H1 (cell line): Measurements from ENCODE around the gene GRID2. TPM values are rescaled to one million over a fixed set of nuclear protein-coding genes. Genes with fewer than 3 reads are reported as not detected.

Source experiments
- BCL11A ChIP-seq, 2 experiments: IDR thresholded peaks; one replicate each; pipeline ENCODE4 v1.6.1; 2011; ENCODE audit warnings: low read depth in 2 of 2, low read length in 2 of 2, mild to moderate bottlenecking in 2 of 2
- EZH2 ChIP-seq: fragments of 200-600 bp; sonication (generic); IDR thresholded peaks from 2 replicates; pipeline ENCODE4 v1.7.1; 2012; ENCODE audit warnings: low read depth, mild to moderate bottlenecking, moderate library complexity, low read length, inconsistent platforms; ENCODE audit not compliant: severe bottlenecking
- HDAC2 ChIP-seq, 2 experiments: fragments of 300-600 bp in 1 of 2; sonication (generic) in 1 of 2; IDR thresholded peaks; 2 replicates each; pipeline ENCODE4 v1.6.1; 2011 to 2012; ENCODE audit warnings: low read depth in 2 of 2, low read length in 2 of 2, mild to moderate bottlenecking in 2 of 2, moderate library complexity in 2 of 2, borderline replicate concordance in 1 of 2, inconsistent platforms in 1 of 2
- SP1 ChIP-seq: IDR thresholded peaks from 2 replicates; pipeline ENCODE4 v1.6.1; 2011; ENCODE audit warnings: low read depth, low read length
- USF2 ChIP-seq: IDR thresholded peaks from 2 replicates; pipeline ENCODE4 v1.6.1; 2011; ENCODE audit warnings: low read length, improper control_type of control experiment
- polyA plus RNA-seq, 7 experiments: library from polyadenylated mRNA; depleted of rRNA in 3 of 7; stranded (reverse) in 5 of 7; unstranded in 2 of 7; fragments of >200 nt in 5 of 7; fragments of 200-250 nt in 2 of 7; gene quantifications; 1 replicate in 5 of 7; 2 replicates in 1 of 7; 4 replicates in 1 of 7; pipeline versions ENCODE4 v1.2.1 to v1.2.3, GENCODE V29; 2011 to 2013; ENCODE audit warnings: missing spikeins in 2 of 7, mixed read lengths in 2 of 7
- total RNA-seq: library from RNA; stranded (reverse); fragmentation: NEBNext Ultra II Directional; extraction: Animal tissue kit (Norgen Biotek cat#: 25700); gene quantifications from 2 replicates; pipeline ENCODE4 v1.2.1, GENCODE V29; 2021

Gene GRID2
- total and polyA plus RNA-seq, 2 of the 8 experiments (the other 6 are each of a cell fraction or from before 2014, with no cell fraction given): 31.1 to 81.9 TPM

- TF ChIP-seq BCL11A (IDR thresholded peaks at IDR 0.05; ENCODE audit: low read depth in 2 of 2, low read length in 2 of 2): no peak
- no peak for TF ChIP-seq HDAC2 (IDR thresholded peaks at IDR 0.05; ENCODE audit: borderline replicate concordance in 1 of 2, low read depth in 2 of 2, low read length in 2 of 2)
- no peak for TF ChIP-seq USF2
- TF ChIP-seq EZH2: no peak
- no peak for TF ChIP-seq SP1
These were observed 1148.2 kb downstream of the GRID2 start (continued) for GRCh38 chr4:93451954-93452353.
